HG03558 (cell line): ENCODE results near the gene PCYT1A.
"Not testable (repeated sequence)": the region's sequence is repeated elsewhere in the genome, so short reads cannot be mapped to it uniquely, and the experiment has no call there.

Source experiments
- ATAC-seq: cut with Tn5 transposase; IDR thresholded peaks from one replicate; pipeline ENCODE4 v1.9.1; 2021; ENCODE audit warnings: moderate number of reproducible peaks; ENCODE audit not compliant: unreplicated experiment; ENCODE audit errors: extremely low read depth

PCYT1A gene

GRCh38 chr3:196197524-196197923, 90.0 kb downstream of the PCYT1A start:
- no peak for ATAC-seq

GRCh38 chr3:196195664-196196265, 91.8 kb downstream of the PCYT1A start:
- ATAC-seq = no peak

DNA sequence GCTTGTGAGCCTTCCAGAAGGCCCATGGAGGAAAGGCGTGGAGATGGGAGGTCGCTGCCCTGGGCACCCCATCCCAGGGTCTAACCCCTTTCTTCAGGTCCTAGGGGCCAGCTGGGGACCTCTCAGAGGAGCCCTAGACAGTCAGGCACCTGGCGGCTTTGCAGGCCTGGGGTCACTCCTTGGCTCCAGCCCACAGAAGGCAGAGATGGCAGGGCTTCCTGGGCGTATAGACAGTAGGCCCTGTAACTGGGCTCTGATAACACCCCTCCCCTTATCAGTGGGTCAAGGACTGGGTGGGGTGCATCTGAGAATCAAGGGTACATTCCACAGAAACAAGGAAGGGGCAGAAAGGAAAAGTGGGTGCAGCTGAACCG, 93.0 kb downstream of the PCYT1A start:
- no peak for ATAC-seq

DNA sequence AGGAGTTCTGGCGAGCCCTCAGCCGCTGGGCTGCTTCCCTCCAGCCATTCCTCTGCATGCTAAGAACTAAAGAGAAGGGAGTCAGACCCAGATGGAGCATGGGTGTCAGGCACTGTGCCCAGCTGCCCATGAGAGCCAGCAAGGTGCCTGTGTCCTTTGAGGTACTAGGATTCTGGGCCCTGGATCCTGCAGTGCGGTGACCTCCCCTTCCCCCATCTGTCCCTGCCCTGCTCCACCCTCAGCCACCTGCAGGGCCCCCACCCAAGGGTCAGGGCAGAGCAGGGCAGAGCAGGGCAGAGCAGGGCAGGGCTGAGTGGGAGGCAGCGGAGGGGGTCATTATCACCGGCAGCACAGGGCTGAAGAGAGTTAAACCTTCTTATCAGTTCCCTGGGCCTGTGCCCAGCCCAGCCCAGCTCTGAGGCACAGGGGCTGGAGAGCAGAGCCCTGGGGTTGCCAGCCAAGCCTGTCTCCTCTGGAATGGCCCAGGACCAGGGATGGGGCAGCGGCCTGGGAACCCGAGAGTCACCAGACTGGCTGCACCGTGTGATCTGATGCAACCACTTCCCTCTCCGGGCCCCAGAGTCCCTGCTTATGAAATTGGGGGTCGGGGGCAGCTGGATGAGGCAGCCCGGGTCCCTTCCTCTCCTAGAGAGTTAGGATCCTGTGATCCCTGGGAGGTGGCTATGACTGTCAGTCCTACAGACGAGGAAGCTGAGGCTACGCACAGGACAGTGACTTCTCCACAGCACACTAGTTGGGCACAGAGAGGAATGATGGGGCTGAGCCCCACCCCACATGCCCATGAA, 93.6 kb downstream of the PCYT1A start:
- ATAC-seq = no peak

GRCh38 chr3:196193133-196193735, 94.3 kb downstream of the PCYT1A start:
- no peak for ATAC-seq

DNA sequence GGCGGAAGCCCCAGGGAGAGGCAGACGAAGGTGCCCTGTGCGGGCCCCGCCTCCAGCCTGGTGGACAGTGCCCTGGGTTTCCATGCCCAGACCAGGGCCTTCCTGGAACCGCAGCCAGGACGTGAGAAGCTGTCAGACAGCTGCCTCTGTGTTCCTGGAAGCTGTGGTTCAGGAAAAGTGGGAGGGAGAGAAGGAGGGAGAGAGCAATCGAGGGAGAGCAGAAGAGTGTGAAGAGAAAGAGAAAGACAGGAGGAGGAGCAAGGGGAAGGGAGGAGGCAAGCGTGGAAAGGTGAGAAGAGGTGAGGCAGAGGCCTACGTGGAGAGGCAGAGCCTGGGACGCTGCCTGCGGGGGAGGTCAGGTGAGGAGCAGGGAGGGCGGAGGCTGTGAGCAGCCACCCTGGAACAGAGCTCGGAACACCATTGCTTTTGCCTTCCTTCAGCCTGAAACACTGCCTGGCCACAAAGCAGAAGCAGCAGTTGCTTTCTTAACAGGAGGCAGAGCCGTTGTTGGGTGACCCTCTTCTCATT, 94.9 kb downstream of the PCYT1A start:
- ATAC-seq = no peak

DNA sequence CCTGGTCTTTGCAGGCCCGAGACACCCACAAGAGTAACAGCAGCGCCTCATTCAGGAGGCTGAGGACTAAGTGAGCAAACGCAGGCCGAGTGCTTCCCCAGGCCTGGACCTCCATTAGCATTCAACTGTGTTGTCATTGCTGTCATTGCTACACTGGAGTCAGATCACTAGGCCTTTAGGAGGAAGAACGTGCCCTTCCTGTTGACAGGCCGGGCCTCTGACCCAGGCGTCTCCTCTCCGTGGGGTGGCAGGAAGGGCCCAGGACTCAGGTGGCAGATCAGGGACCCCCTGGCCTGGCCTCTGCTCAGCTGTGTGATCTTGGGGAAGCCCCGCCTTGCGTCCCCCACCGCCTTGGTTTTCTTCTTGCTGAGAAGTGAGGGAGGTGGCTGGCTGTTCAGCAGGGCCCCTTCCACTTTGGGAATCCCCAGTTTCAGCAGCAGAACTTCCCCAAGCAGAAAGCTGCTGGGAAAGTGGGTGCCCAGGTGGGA, 95.4 kb downstream of the PCYT1A start:
- ATAC-seq = no peak

- ATAC-seq = no peak
Measured at GRCh38 chr3:196189566-196190347, 97.8 kb downstream of the PCYT1A start.

GRCh38 chr3:196186651-196187573, 100.6 kb downstream of the PCYT1A start:
- ATAC-seq = no peak

DNA sequence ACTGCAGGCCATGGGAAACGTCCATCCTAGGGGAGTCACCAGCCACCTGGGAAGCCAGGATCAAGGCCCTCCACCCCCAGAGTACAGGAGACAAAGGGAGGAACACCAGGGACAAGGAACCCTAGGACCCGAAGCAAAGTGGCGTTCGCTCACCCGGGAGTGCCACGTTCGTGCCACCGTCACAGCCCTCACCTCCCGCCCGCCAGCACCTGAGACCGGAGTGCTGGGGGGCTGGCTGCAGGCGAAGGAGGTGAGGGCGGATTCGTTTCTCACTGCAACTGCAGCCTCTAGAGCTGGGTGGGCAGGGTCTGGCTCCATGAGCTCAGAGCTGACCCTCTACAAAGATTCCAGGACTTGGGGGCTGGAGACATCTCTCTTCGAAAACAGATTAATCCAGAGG, 102.6 kb downstream of the PCYT1A start:
- no peak for ATAC-seq

- ATAC-seq = not testable (repeated sequence)
Measured at GRCh38 chr3:196184169-196184432, 103.4 kb downstream of the PCYT1A start.

DNA sequence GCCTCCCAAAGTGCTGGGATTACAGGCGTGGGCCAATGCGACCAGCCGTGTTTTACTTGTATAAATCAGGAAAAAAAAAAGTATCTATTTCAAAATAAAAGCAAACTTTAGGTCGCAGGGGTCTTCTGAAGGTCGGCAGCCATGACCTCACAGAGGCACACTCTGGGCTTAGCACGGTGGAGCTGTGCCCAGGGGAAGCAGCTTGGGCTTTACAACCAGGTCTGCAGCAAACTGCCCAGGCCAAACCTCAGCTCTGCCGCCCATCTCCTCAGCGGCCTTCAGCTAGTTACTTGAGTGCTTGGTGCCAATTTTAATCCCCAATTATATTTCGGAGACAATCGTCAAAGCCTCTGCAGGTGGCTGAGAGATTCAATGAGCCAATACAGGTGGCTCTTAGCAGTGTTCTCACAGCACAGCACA, 106.4 kb downstream of the PCYT1A start:
- no peak for ATAC-seq

GRCh38 chr3:196180346-196180745, 107.2 kb downstream of the PCYT1A start:
- no peak for ATAC-seq
